Neuronal stem cell (in vitro differentiated cells): Measurements from ENCODE around the gene MARCHF5.

Experiments used
- DNase-seq: peaks from one replicate; pipeline ENCODE4 v3.0.0-alpha.2; 2013; ENCODE audit warnings: low spot score
- H2AFZ ChIP-seq: one replicate; pipeline ENCODE4 v1.6.1; 2013; ENCODE audit warnings: mild to moderate bottlenecking, low read length, inconsistent platforms
- H2AK5ac ChIP-seq: 2 replicates; pipeline ENCODE4 v1.6.1; 2013; ENCODE audit warnings: low read depth, mild to moderate bottlenecking, inconsistent platforms, low read length, moderate library complexity, mixed read lengths
- H2BK120ac ChIP-seq: 2 replicates; pipeline ENCODE4 v1.6.1; 2013; ENCODE audit warnings: low read depth, mild to moderate bottlenecking, inconsistent platforms, low read length, moderate library complexity, mixed read lengths
- H2BK12ac ChIP-seq: one replicate; pipeline ENCODE4 v1.6.1; 2013; ENCODE audit warnings: low read length, inconsistent platforms
- H2BK15ac ChIP-seq: 2 replicates; pipeline ENCODE4 v1.6.1; 2013; ENCODE audit warnings: mild to moderate bottlenecking, low read length, inconsistent platforms, mixed read lengths
- H2BK5ac ChIP-seq: one replicate; pipeline ENCODE4 v1.6.1; 2013; ENCODE audit warnings: inconsistent platforms, mild to moderate bottlenecking, low read length, moderate library complexity
- H3K14ac ChIP-seq: one replicate; pipeline ENCODE4 v1.6.1; 2013; ENCODE audit warnings: low read length, inconsistent platforms
- H3K18ac ChIP-seq: 2 replicates; pipeline ENCODE4 v1.6.1; 2013; ENCODE audit warnings: low read length, inconsistent platforms
- H3K23ac ChIP-seq: 2 replicates; pipeline ENCODE4 v1.6.1; 2013; ENCODE audit warnings: low read depth, mild to moderate bottlenecking, mixed read lengths, low read length, inconsistent platforms; ENCODE audit not compliant: poor library complexity
- H3K27ac ChIP-seq: replicated peaks from 3 replicates; pipeline ENCODE4 v1.5.1; 2013; ENCODE audit warnings: low read length, inconsistent platforms
- H3K27me3 ChIP-seq, 3 experiments: 2 replicates each; pipeline ENCODE4 v1.6.1; 2013; ENCODE audit warnings: low read length in 3 of 3, mild to moderate bottlenecking in 2 of 3, inconsistent platforms in 1 of 3, low read depth in 1 of 3, mixed read lengths in 1 of 3, moderate library complexity in 1 of 3; ENCODE audit not compliant: control insufficient read depth in 3 of 3, insufficient read depth in 3 of 3
- H3K36me3 ChIP-seq, 2 donors: replicated peaks in 1 of 2; 2 replicates each; pipeline ENCODE4 v1.6.1; 2013; ENCODE audit warnings: low read length in 2 of 2; ENCODE audit not compliant: control insufficient read depth in 2 of 2, insufficient read depth in 2 of 2
- H3K4ac ChIP-seq: 2 replicates; pipeline ENCODE4 v1.6.1; 2013; ENCODE audit warnings: inconsistent platforms, mild to moderate bottlenecking, low read length, moderate library complexity
- H3K4me1 ChIP-seq, 2 donors: 1 replicate in 1 of 2; 2 replicates in 1 of 2; pipeline ENCODE4 v1.6.1; 2013; ENCODE audit warnings: low read length in 2 of 2, low read depth in 1 of 2; ENCODE audit not compliant: control insufficient read depth in 2 of 2, insufficient read depth in 1 of 2
- H3K4me2 ChIP-seq: one replicate; pipeline ENCODE4 v1.6.1; 2013; ENCODE audit warnings: mild to moderate bottlenecking, low read length, inconsistent platforms; ENCODE audit not compliant: insufficient read depth, poor library complexity, severe bottlenecking
- H3K4me3 ChIP-seq, 2 donors: 2 replicates each; pipeline ENCODE4 v1.5.1; 2013; ENCODE audit warnings: low read length in 2 of 2, mild to moderate bottlenecking in 2 of 2, inconsistent platforms in 1 of 2, moderate library complexity in 1 of 2
- H3K79me1 ChIP-seq: one replicate; pipeline ENCODE4 v1.6.1; 2013; ENCODE audit warnings: low read depth, mild to moderate bottlenecking, inconsistent platforms, low read length, moderate library complexity
- H3K9ac ChIP-seq: one replicate; pipeline ENCODE4 v1.6.1; 2013; ENCODE audit warnings: mild to moderate bottlenecking, low read depth, low read length, inconsistent platforms; ENCODE audit not compliant: poor library complexity
- H3K9me3 ChIP-seq, 2 donors: replicated peaks in 1 of 2; 2 replicates each; pipeline versions ENCODE3 to v1.6.1; 2013; ENCODE audit warnings: low read length in 2 of 2, mild to moderate bottlenecking in 2 of 2, inconsistent platforms in 1 of 2, low read depth in 1 of 2, mixed read lengths in 1 of 2, moderate library complexity in 1 of 2; ENCODE audit not compliant: control insufficient read depth in 2 of 2, insufficient read depth in 1 of 2
- H4K8ac ChIP-seq: one replicate; pipeline ENCODE4 v1.6.1; 2013; ENCODE audit warnings: low read depth, mild to moderate bottlenecking, inconsistent platforms, low read length, moderate library complexity
- H4K91ac ChIP-seq: one replicate; pipeline ENCODE4 v1.6.1; 2013; ENCODE audit warnings: low read length, low read depth, mild to moderate bottlenecking, inconsistent platforms; ENCODE audit not compliant: poor library complexity
- WGBS, 2 donors: extraction: QIAGEN DNeasy Blood & Tissue Kit; methylation state at CpG; one replicate each; pipeline ENCODE4 v1.1.7; 2013; ENCODE audit warnings: missing lambda C conversion rate in 2 of 2, mixed read lengths in 1 of 2; ENCODE audit not compliant: insufficient read length in 2 of 2, insufficient replicate concordance in 1 of 2; ENCODE audit errors: extremely low coverage in 2 of 2; 5-methylcytosine and 5-hydroxymethylcytosine counted together

Gene MARCHF5

GRCh38 chr10:92242910-92243671, 47.9 kb upstream of the MARCHF5 start:
- Histone ChIP-seq H4K8ac (no peak overlapping the region), H3K27me3 (peaks cover 5 to 18% (median 17%) of the 10 kb centered on the region in 3 experiments), H2BK120ac (no peak overlapping the region), H3K14ac (no peak overlapping the region), H2BK15ac (no peak overlapping the region), H3K79me1 (peaks cover 1% of the 10 kb centered on the region), H3K4me3 (peak overlapping the region in 1 of 2 donors; percentile 30), H3K9ac (no peak overlapping the region), H4K91ac (no peak overlapping the region), H2BK5ac (no peak overlapping the region), H2AFZ (peak overlapping the region; percentile 79), H3K4ac (no peak overlapping the region), H3K4me1 (peaks cover 2 to 3% of the 10 kb centered on the region in 2 donors), H3K27ac (no peak overlapping the region), H2BK12ac (no peak overlapping the region), H3K9me3 (no peaks in the 10 kb centered on the region), H3K23ac (no peak overlapping the region), H2AK5ac (no peak overlapping the region), H3K18ac (no peak overlapping the region), H3K36me3 (no peaks in the 10 kb centered on the region), H3K4me2 (no peak overlapping the region)
- WGBS, 2 donors: no CpG with 5 or more reads among the region's 8 CpGs
- peak; percentile 44 for DNase-seq

DNA sequence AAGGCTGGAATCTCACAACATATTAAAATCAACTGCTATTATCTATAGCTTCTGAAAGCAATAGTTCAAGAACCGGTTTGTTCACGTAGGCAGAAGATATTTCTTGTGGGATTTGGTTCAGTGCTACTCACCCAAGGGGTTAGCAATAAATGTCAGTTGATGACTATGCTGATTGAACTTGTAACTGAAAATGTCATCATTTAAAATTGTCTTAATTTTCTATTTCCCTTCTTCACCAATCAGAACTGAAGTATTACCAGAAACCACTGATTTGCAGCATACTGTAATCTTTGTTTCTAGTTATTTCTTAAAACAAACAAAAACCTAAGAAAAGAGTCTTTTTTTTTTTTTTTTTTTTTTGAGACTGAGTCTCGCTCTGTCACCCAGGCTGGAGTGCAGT, 46.2 kb upstream of the MARCHF5 start:
- Histone ChIP-seq H3K4me1 (peaks cover 0 to 3% of the 10 kb centered on the region in 2 donors), H3K23ac (no peak overlapping the region), H2BK5ac (no peak overlapping the region), H4K8ac (no peak overlapping the region), H3K4ac (no peak overlapping the region), H2AFZ (no peak overlapping the region), H2AK5ac (no peak overlapping the region), H3K9ac (no peak overlapping the region), H3K18ac (no peak overlapping the region), H2BK15ac (no peak overlapping the region), H3K27me3 (peaks cover 0 to under 1% (median under 1%) of the 10 kb centered on the region in 3 experiments), H3K4me3 (no peak overlapping the region), H3K14ac (no peak overlapping the region), H3K79me1 (no peaks in the 10 kb centered on the region), H2BK120ac (no peak overlapping the region), H2BK12ac (no peak overlapping the region), H3K9me3 (no peaks in the 10 kb centered on the region), H4K91ac (no peak overlapping the region), H3K27ac (no peak overlapping the region), H3K36me3 (no peaks in the 10 kb centered on the region), H3K4me2 (no peak overlapping the region)
- DNase-seq: no peak
- no CpG with 5 or more reads among the region's 3 CpGs for WGBS, 2 donors

GRCh38 chr10:92248566-92248965, 42.4 kb upstream of the MARCHF5 start:
- Histone ChIP-seq H2AFZ (no peak overlapping the region), H3K36me3 (no peaks in the 10 kb centered on the region), H2BK12ac (no peak overlapping the region), H3K23ac (no peak overlapping the region), H3K27ac (no peak overlapping the region), H2BK15ac (no peak overlapping the region), H3K27me3 (no peaks in the 10 kb centered on the region), H3K18ac (no peak overlapping the region), H4K91ac (no peak overlapping the region), H3K4ac (no peak overlapping the region), H2BK120ac (no peak overlapping the region), H2BK5ac (no peak overlapping the region), H3K4me1 (no peaks in the 10 kb centered on the region), H3K9me3 (no peaks in the 10 kb centered on the region), H3K79me1 (no peaks in the 10 kb centered on the region), H4K8ac (no peak overlapping the region), H3K4me3 (no peak overlapping the region), H3K14ac (no peak overlapping the region), H3K9ac (no peak overlapping the region), H3K4me2 (no peak overlapping the region), H2AK5ac (no peak overlapping the region)
- whole genome bisulfite sequencing, 2 donors: no CpG with 5 or more reads among the region's 2 CpGs
- no peak for DNase-seq

DNA sequence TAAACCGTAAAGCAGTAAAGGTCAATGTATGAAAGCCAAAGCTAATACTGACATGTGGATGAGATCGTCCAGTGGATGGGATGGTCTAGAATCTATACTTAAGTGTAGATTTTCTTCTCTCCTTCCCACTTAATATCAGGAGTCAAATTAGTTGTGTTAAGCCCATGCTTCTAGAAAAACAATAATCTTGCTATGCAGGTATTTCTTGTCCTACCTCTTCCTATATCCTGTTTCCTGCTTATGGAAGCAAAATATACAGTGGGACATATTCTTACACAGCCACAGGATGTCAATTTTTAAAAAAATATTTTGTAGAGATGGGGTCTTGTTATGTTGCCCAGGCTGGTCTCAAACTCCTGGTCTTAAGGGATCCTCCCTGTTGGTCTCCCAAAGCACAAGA, 27.6 kb upstream of the MARCHF5 start:
- no peak overlapping the region for H4K91ac ChIP-seq
- H3K27me3 ChIP-seq: no peaks in the 10 kb centered on the region
- no peak overlapping the region for H3K23ac ChIP-seq
- no peaks in the 10 kb centered on the region for H3K36me3 ChIP-seq
- no peaks in the 10 kb centered on the region for H3K4me1 ChIP-seq
- no peak overlapping the region for H2BK5ac ChIP-seq
- H3K14ac ChIP-seq: no peak overlapping the region
- H3K4me2 ChIP-seq: no peak overlapping the region
- no peak overlapping the region for H2BK120ac ChIP-seq
- H3K4ac ChIP-seq: no peak overlapping the region
- H4K8ac ChIP-seq: no peak overlapping the region
- no peaks in the 10 kb centered on the region for H3K9me3 ChIP-seq
- H3K9ac ChIP-seq: no peak overlapping the region
- H2BK15ac ChIP-seq: no peak overlapping the region
- no peak overlapping the region for H3K18ac ChIP-seq
- H3K4me3 ChIP-seq: no peak overlapping the region
- no peak overlapping the region for H2BK12ac ChIP-seq
- no peak overlapping the region for H3K27ac ChIP-seq
- no peak for DNase-seq
- WGBS, 2 donors: no CpG with 5 or more reads among the region's 2 CpGs
- no peak overlapping the region for H2AFZ ChIP-seq
- H3K79me1 ChIP-seq: no peaks in the 10 kb centered on the region
- H2AK5ac ChIP-seq: no peak overlapping the region
